Measurements from ENCODE around the gene NEUROD1.
A peak's percentile ranks its signal among the peaks of the same experiment; 100 is the strongest.
"Not testable (repeated sequence)": the region's sequence is repeated elsewhere in the genome, so short reads cannot be mapped to it uniquely, and the experiment has no call there.

The NEUROD1 gene

DNA sequence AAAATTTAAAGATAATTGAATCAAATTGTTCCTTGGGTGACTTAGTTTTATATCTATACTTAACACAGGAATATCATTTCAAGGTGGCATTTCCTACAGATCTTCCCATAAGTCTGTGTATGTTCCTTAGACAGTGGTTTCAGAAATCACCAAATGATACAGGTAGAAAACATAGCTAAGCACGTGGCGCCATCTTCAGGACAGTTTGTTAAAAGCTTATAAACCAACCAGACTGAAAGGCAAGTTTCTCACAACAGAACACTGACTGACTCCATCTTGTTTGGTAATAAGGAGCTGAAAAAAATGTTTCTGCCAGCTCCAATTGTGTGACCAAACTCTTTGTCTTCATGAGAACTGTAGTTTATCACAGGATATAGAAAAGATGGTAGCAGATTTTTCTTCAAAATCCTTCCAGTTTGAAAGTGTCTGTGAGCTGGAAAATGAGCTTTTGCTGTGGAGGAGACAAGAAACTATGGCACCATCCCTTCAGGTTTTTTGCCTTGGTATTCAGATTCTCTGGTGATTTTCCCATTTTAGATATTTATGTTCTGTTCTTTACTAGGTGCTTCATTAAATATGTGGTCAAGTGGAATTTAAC lies 34.8 kb upstream of the NEUROD1 start:
- no peak overlapping the region for H3K4ac ChIP-seq (ENCODE audit: low read depth in 1 of 2, low read length in 2 of 2)
- H2BK15ac ChIP-seq (ENCODE audit: low read depth, poor library complexity, severe bottlenecking) = no peak overlapping the region
- peak; percentile 80 for DNase-seq
- no peak overlapping the region for H2BK5ac ChIP-seq (ENCODE audit: low read depth, low read length, poor library complexity, severe bottlenecking)
- H2BK120ac ChIP-seq (ENCODE audit: low read depth, low read length) = no peak overlapping the region
- H3K4me1 ChIP-seq (ENCODE audit: control insufficient read depth, insufficient read depth, low read depth, low read length) = no peaks in the 10 kb centered on the region
- H3K36me3 ChIP-seq (ENCODE audit: control insufficient read depth in 1 of 2, insufficient read depth in 2 of 2, low read depth in 1 of 2, low read length in 2 of 2) = no peaks in the 10 kb centered on the region
- no peak overlapping the region for H3K18ac ChIP-seq (ENCODE audit: low read depth in 1 of 2, low read length in 2 of 2)
- no peak overlapping the region for H3K4me2 ChIP-seq (ENCODE audit: low read length, poor library complexity, severe bottlenecking)
- H3K79me1 ChIP-seq (replicated peaks; ENCODE audit: low read length, poor library complexity, severe bottlenecking) = no peaks in the 10 kb centered on the region
- H3K23ac ChIP-seq (ENCODE audit: low read length in 2 of 2) = no peak overlapping the region
- H3K14ac ChIP-seq (ENCODE audit: low read length in 2 of 2) = no peak overlapping the region
- WGBS = 0% methylated on average over 2 of the region's 2 CpGs
- H2AFZ ChIP-seq (ENCODE audit: low read depth, low read length) = no peak overlapping the region
- H4K8ac ChIP-seq (ENCODE audit: low read length) = no peak overlapping the region
- H2AK5ac ChIP-seq (ENCODE audit: low read length, severe bottlenecking) = no peak overlapping the region
- no peak overlapping the region for H4K91ac ChIP-seq (ENCODE audit: low read length)
- H3K9me3 ChIP-seq (ENCODE audit: control insufficient read depth, low read length) = no peaks in the 10 kb centered on the region
- H2BK12ac ChIP-seq (ENCODE audit: low read length in 2 of 2) = no peak overlapping the region
- no peak overlapping the region for H3K4me3 ChIP-seq (ENCODE audit: insufficient read depth in 1 of 2, low read depth in 1 of 2, low read length in 2 of 2)
- H3K27ac ChIP-seq (ENCODE audit: low read length, poor library complexity, severe bottlenecking) = no peak overlapping the region
- peak overlapping the region; percentile 41 for H3K9ac ChIP-seq (ENCODE audit: low read length)
- no peaks in the 10 kb centered on the region for H3K27me3 ChIP-seq (ENCODE audit: control insufficient read depth in 1 of 2, insufficient read depth in 1 of 2, low read length in 2 of 2)

DNA sequence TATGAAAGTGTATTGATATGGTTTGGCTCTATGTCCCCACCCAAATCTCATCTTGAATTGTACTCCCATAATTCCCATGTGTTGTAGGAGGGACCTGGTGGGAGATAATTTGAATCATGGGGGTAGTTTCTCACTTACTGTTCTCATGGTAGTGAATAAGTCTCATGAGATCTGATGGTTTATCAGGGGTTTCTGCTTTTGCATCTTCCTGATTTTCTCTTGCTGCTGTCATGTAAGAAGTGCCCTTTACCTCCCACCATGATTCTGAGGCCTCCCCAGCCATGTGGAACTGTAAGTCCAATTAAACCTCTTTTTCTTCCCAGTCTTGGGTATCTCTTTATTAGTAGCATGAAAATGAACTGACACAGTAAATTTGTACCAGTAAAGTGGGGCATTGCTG lies 30.7 kb upstream of the NEUROD1 start:
- H3K27ac ChIP-seq (ENCODE audit: low read length, poor library complexity, severe bottlenecking); H3K27me3 ChIP-seq (ENCODE audit: control insufficient read depth in 1 of 2, insufficient read depth in 1 of 2, low read length in 2 of 2); H3K14ac ChIP-seq (ENCODE audit: low read length in 2 of 2); H3K79me1 ChIP-seq (replicated peaks; ENCODE audit: low read length, poor library complexity, severe bottlenecking); H3K4me2 ChIP-seq (ENCODE audit: low read length, poor library complexity, severe bottlenecking); DNase-seq; H3K9ac ChIP-seq (ENCODE audit: low read length); H3K4me3 ChIP-seq (ENCODE audit: insufficient read depth in 1 of 2, low read depth in 1 of 2, low read length in 2 of 2); H4K8ac ChIP-seq (ENCODE audit: low read length); H3K18ac ChIP-seq (ENCODE audit: low read depth in 1 of 2, low read length in 2 of 2); H2BK12ac ChIP-seq (ENCODE audit: low read length in 2 of 2); H3K9me3 ChIP-seq (ENCODE audit: control insufficient read depth, low read length); H3K4me1 ChIP-seq (ENCODE audit: control insufficient read depth, insufficient read depth, low read depth, low read length); H2BK5ac ChIP-seq (ENCODE audit: low read depth, low read length, poor library complexity, severe bottlenecking); H2AFZ ChIP-seq (ENCODE audit: low read depth, low read length); H2BK15ac ChIP-seq (ENCODE audit: low read depth, poor library complexity, severe bottlenecking); H3K4ac ChIP-seq (ENCODE audit: low read depth in 1 of 2, low read length in 2 of 2); H2AK5ac ChIP-seq (ENCODE audit: low read length, severe bottlenecking); H3K23ac ChIP-seq (ENCODE audit: low read length in 2 of 2); H4K91ac ChIP-seq (ENCODE audit: low read length); H2BK120ac ChIP-seq (ENCODE audit: low read depth, low read length); H3K36me3 ChIP-seq (ENCODE audit: control insufficient read depth in 1 of 2, insufficient read depth in 2 of 2, low read depth in 1 of 2, low read length in 2 of 2): not testable (repeated sequence)

DNA sequence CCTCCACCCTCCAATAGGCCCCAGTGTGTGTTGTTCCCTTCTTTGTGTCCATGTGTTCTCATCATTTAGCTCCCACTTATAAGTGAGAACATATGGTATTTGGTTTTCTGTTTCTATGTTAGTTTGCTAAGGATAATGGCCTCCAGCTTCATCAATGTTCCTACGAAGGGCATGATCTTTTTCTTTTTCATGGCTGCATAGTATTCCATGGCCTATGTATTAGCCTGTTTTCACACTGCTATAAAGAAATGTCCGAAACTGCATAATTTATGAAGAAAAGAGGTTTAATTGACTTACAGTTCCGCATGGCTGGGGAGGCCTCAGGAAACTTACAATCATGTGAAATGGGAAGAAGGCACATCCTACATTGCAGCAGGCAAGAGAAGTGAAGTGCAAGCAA lies 22.2 kb upstream of the NEUROD1 start:
- H3K9me3 ChIP-seq (ENCODE audit: control insufficient read depth, low read length); H2BK15ac ChIP-seq (ENCODE audit: low read depth, poor library complexity, severe bottlenecking); DNase-seq; H3K9ac ChIP-seq (ENCODE audit: low read length); H4K8ac ChIP-seq (ENCODE audit: low read length); H3K4me1 ChIP-seq (ENCODE audit: control insufficient read depth, insufficient read depth, low read depth, low read length); H3K27me3 ChIP-seq (ENCODE audit: control insufficient read depth in 1 of 2, insufficient read depth in 1 of 2, low read length in 2 of 2); H4K91ac ChIP-seq (ENCODE audit: low read length); H2BK120ac ChIP-seq (ENCODE audit: low read depth, low read length); H3K27ac ChIP-seq (ENCODE audit: low read length, poor library complexity, severe bottlenecking); H3K36me3 ChIP-seq (ENCODE audit: control insufficient read depth in 1 of 2, insufficient read depth in 2 of 2, low read depth in 1 of 2, low read length in 2 of 2); H3K4me2 ChIP-seq (ENCODE audit: low read length, poor library complexity, severe bottlenecking); H3K18ac ChIP-seq (ENCODE audit: low read depth in 1 of 2, low read length in 2 of 2); H2BK12ac ChIP-seq (ENCODE audit: low read length in 2 of 2); H3K79me1 ChIP-seq (replicated peaks; ENCODE audit: low read length, poor library complexity, severe bottlenecking); H2BK5ac ChIP-seq (ENCODE audit: low read depth, low read length, poor library complexity, severe bottlenecking); H2AK5ac ChIP-seq (ENCODE audit: low read length, severe bottlenecking); H3K23ac ChIP-seq (ENCODE audit: low read length in 2 of 2); H3K14ac ChIP-seq (ENCODE audit: low read length in 2 of 2); H3K4ac ChIP-seq (ENCODE audit: low read depth in 1 of 2, low read length in 2 of 2); H3K4me3 ChIP-seq (ENCODE audit: insufficient read depth in 1 of 2, low read depth in 1 of 2, low read length in 2 of 2); H2AFZ ChIP-seq (ENCODE audit: low read depth, low read length): not testable (repeated sequence)
- 95% methylated on average over 2 of the region's 3 CpGs for WGBS

DNA sequence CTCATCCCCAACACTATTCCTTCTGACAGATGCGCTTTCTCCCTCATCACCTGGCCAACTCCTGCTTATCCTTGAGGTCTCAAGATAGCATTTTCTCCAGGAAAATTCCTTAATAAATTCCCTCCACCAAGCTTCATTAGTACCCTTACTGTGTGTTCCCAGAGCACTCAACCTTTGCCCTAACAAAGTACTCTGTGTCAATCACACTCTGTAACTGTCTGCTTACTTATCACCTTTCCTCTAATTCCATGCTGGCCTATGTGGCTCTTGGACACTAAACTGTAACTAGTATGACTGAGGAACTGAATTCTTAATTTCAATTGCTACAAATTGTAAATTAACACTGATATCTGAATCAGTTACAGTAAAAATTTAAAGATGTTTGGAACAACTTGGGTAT lies 17.9 kb upstream of the NEUROD1 start:
- no peak overlapping the region for H2BK120ac ChIP-seq (ENCODE audit: low read depth, low read length)
- no peak overlapping the region for H3K4me3 ChIP-seq (ENCODE audit: insufficient read depth in 1 of 2, low read depth in 1 of 2, low read length in 2 of 2)
- no peak overlapping the region for H3K4me2 ChIP-seq (ENCODE audit: low read length, poor library complexity, severe bottlenecking)
- H3K9ac ChIP-seq (ENCODE audit: low read length) = no peak overlapping the region
- H2BK12ac ChIP-seq (ENCODE audit: low read length in 2 of 2) = no peak overlapping the region
- no peaks in the 10 kb centered on the region for H3K36me3 ChIP-seq (ENCODE audit: control insufficient read depth in 1 of 2, insufficient read depth in 2 of 2, low read depth in 1 of 2, low read length in 2 of 2)
- no peak overlapping the region for H2AK5ac ChIP-seq (ENCODE audit: low read length, severe bottlenecking)
- no peaks in the 10 kb centered on the region for H3K79me1 ChIP-seq (replicated peaks; ENCODE audit: low read length, poor library complexity, severe bottlenecking)
- H2BK5ac ChIP-seq (ENCODE audit: low read depth, low read length, poor library complexity, severe bottlenecking) = no peak overlapping the region
- no peak overlapping the region for H4K91ac ChIP-seq (ENCODE audit: low read length)
- H3K14ac ChIP-seq (ENCODE audit: low read length in 2 of 2) = no peak overlapping the region
- H4K8ac ChIP-seq (ENCODE audit: low read length) = no peak overlapping the region
- 96% methylated on average over 1 of the region's 1 CpG for WGBS
- H3K9me3 ChIP-seq (ENCODE audit: control insufficient read depth, low read length) = no peaks in the 10 kb centered on the region
- no peak overlapping the region for H3K27ac ChIP-seq (ENCODE audit: low read length, poor library complexity, severe bottlenecking)
- no peak overlapping the region for H2AFZ ChIP-seq (ENCODE audit: low read depth, low read length)
- H3K4me1 ChIP-seq (ENCODE audit: control insufficient read depth, insufficient read depth, low read depth, low read length) = no peaks in the 10 kb centered on the region
- H3K4ac ChIP-seq (ENCODE audit: low read depth in 1 of 2, low read length in 2 of 2) = no peak overlapping the region
- DNase-seq = no peak
- H3K18ac ChIP-seq (ENCODE audit: low read depth in 1 of 2, low read length in 2 of 2) = no peak overlapping the region
- peaks cover 6 to 25% of the 10 kb centered on the region in 2 experiments for H3K27me3 ChIP-seq (ENCODE audit: control insufficient read depth in 1 of 2, insufficient read depth in 1 of 2, low read length in 2 of 2)
- H2BK15ac ChIP-seq (ENCODE audit: low read depth, poor library complexity, severe bottlenecking) = no peak overlapping the region
- no peak overlapping the region for H3K23ac ChIP-seq (ENCODE audit: low read length in 2 of 2)
